Fibroblast of peridontal ligament (primary cell): ENCODE measurements around the gene VAC14.
A peak's percentile ranks its signal among the peaks of the same experiment; 100 is the strongest.

Experiments used
- DNase-seq: peaks from one replicate; pipeline ENCODE4 v3.0.0-alpha.2; 2010; ENCODE audit errors: extremely low read depth

VAC14 gene

GRCh38 chr16:70725024-70725911, 75.7 kb downstream of the VAC14 start:
- no peak for DNase-seq

GRCh38 chr16:70724146-70725023, 76.6 kb downstream of the VAC14 start:
- no peak for DNase-seq

GRCh38 chr16:70723740-70724145, 77.2 kb downstream of the VAC14 start:
- no peak for DNase-seq

- DNase-seq: no peak
Observed at GRCh38 chr16:70721202-70721963, 79.6 kb downstream of the VAC14 start.

DNA sequence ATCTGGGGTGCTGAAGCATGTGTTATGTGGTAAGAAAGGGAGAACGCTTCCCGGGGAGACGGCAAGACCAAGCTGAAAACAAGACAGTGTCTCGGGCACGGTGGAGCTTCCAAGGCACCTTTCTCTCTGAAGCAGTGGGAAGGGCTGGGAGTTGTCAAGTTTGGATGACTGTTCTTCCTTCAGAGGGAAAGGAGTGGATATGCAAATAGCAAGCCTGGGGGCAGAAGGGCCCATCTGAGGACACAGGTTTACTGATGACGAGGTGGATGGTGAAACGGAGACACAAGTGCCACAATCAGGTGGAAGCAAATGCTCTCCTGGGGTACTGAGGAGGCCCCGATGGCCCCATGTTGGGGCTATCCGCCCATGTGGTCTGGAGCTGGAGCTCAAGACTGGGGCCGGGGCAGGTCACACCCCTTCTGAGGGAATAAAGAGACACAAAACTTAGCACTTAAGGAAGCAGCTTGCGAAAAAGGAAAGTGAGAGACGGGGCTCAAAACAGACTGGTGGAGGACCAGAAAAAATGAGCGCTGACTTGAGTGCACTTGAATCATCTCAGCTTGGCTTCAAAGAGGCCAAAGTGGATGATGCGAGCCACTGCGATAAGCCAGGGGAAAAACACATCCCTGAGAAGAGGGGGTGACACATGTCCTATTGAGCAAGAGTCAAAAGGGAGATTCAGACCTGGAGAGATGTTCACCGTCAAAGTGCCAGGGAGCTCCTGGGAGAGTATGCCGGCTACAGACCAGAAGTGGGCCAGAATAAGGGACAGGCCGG, 80.3 kb downstream of the VAC14 start:
- no peak for DNase-seq

DNA sequence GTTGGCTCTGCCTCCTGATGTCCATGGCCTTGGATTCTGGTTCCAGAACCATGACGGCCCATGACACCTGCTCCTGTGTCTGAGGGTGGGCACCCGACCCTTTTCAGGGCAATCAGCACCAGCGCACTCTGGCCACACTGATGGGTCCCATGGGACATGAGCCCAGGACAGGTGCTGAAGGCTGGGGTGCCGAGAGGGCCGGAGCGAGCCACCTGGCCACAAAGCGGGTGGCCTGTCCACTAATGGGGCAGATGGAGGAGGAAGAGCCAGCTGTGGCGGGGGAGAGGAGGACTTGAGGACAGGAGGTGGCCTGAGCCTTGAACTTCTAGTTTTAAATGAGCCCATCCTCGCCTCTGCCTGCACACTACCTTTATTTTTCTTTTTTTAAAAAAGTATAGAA, 83.9 kb downstream of the VAC14 start:
- no peak for DNase-seq

- DNase-seq: peak; percentile 82
Observed at GRCh38 chr16:70715860-70716357, 85.0 kb downstream of the VAC14 start.

DNA sequence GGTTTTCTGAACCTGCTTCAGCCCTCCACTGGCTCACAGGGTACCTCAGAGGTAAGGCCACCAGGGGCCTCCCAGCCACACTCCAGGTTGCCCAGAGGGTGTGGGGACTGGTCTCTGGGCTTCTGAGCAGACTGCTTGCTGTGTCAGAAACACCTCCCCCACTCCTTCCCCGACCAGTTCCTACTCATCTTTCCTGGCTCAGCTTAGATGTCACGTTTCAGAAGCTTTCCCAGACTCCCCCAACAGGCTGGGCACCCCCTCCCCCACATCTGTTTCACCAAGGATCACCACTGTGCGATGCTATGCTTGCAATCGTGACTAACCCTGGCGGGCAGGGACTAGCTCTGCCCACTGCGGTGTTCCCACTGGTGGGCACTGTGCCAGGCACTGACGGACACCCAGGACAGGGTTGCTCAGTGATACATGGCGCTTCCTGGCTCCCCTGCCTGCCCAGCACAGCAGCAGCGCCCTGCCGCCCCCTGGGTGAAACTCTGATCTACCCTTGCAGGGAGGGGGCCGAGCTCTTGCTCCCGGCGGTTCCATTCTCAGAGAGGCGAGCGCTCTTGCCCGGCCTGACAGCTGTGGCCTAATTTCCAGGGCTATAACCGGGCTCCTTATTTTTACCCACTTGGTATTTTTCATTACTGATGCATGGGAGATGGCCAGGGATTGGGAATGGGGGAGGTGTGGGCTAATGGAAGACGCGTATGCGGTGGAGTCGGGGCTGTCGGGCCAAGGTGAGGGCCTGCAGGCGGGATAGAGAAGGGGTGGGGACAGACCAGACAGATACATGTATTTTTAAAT, 85.7 kb downstream of the VAC14 start:
- DNase-seq: peak; percentile 98

GRCh38 chr16:70714581-70715054, 86.3 kb downstream of the VAC14 start:
- DNase-seq: no peak

DNA sequence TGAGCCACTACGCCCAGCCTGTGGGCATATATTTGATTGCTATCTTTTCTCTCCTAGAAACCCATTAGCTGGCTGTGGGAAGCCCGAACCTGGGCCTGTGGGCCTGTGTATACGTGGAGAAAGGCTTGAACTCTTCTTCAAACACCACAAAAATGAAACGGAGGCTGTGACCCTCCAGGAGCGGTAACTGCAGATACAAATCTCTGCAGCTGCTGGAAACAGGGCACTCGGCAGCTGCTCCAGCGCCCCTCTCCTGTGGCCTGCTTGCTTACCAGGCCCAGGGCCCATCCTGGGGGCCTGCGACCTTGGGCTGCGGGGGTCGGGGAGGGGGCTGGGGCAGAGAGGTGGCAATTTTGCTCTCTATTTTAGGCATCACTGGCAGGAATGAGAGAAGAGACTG, 87.1 kb downstream of the VAC14 start:
- no peak for DNase-seq

- no peak for DNase-seq
Observed at GRCh38 chr16:70713342-70713741, 87.6 kb downstream of the VAC14 start.

GRCh38 chr16:70712942-70713341, 88.0 kb downstream of the VAC14 start:
- DNase-seq: no peak

GRCh38 chr16:70712359-70712758, 88.6 kb downstream of the VAC14 start:
- no peak for DNase-seq

DNA sequence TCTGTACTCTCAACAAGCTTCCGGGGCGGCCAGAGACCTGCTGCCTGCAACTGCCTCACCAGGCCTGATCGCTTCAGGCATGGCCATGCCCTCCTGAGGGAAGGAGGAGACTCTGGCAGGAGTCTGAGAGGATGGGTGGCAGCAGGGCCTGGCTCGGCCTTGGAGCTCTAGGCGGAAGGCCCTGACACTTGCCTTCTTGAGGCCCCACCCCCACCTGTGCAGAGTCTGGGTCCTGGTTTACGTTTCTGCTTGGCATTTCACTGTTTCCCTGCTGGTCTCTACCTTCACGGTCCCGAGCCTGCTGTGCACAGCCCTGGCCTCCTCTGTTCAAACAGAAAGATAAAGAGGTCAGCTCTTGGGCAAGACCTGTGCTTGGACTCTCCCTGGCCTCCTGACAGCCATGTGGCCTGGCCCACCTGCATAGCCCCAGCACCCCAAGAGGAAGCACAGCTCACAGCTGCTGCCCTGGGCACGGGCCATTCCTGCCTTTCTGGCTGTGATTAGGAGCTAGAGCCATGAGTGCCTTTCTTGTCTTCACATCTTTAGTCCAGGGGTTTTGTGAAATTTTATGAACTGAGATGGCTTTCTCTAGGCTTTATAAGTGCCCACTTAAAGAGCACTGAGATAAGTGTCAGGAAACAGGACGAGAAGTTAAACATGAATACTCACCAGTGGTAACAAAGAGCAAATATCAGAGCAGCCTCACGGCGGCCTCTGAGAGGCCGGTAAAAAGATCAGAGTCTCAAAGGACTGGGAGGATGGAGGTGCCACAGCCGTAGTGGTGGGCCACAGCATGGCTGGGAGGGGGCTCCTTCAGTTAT, 89.5 kb downstream of the VAC14 start:
- no peak for DNase-seq

DNA sequence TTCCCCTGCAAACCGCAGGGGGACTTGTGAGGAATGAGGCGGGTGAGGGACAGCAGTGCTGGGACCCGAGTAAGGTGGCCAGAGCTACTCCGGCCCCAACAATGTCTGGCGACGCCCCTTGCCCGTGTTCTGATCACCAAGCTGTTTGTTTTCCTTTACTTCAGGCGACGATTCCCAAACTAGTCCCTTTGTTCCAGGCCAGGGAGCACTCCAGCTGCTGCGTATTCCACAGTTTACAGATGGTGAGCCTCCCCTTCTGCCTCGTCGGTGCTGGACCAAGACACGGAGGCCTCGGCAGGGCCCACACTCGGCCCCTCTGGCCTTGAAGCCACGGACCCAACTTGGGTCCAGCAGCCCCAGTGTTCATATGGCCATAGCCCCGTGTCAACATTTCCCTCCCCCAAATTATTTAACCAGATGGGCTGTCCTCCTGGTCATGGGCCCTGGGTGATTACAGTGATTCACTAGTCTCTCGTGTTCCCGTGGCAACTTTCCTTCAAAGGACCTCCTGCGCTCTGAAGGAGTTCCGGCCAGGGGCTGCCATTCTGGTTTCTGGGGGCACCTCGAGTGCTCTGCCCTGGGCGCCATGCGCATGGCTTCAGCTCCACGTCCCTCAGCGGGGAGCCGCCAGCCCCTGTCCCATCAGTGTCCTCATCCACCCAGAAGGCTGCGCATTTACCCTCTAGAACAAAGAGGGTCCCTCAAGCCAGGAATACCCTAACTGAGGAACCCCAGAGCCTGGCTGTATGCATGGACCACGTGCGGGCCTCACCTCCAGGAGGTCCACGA, 90.3 kb downstream of the VAC14 start:
- no peak for DNase-seq

GRCh38 chr16:70709942-70710341, 91.0 kb downstream of the VAC14 start:
- DNase-seq: no peak

GRCh38 chr16:70709457-70709856, 91.5 kb downstream of the VAC14 start:
- DNase-seq: no peak
